Kidney (tissue), 14 donors: ENCODE data around the gene MYH9. TPM values are rescaled to one million over a fixed set of nuclear protein-coding genes. Genes with fewer than 3 reads are reported as not detected.

Experiments used
- DNase-seq, 5 donors: peaks; one replicate each; pipeline ENCODE4 v3.0.0-alpha.2; 2013 to 2020
- FAIRE-seq: peaks from 2 replicates; lab custom pipeline; 2012; peaks lifted over from hg19 to GRCh38; lab: Jason Lieb, UNC
- H3K27ac ChIP-seq, 2 donors: one replicate each; pipeline ENCODE4 v1.7.0; 2013; ENCODE audit warnings: low read depth in 2 of 2, low read length in 2 of 2, inconsistent platforms in 1 of 2
- H3K27me3 ChIP-seq: one replicate; pipeline ENCODE4 v1.7.1; 2013; ENCODE audit warnings: low read length, inconsistent platforms; ENCODE audit not compliant: control insufficient read depth, insufficient read depth
- H3K36me3 ChIP-seq, 3 donors: one replicate each; pipeline versions ENCODE4 v1.7.0 to v1.7.1; 2013; ENCODE audit warnings: low read length in 3 of 3, control low read depth in 1 of 3, inconsistent platforms in 1 of 3; ENCODE audit not compliant: insufficient read depth in 3 of 3, control insufficient read depth in 2 of 3
- H3K4me1 ChIP-seq, 3 donors: one replicate each; pipeline versions ENCODE4 v1.7.0 to v1.7.1; 2013; ENCODE audit warnings: low read length in 3 of 3, inconsistent platforms in 1 of 3, low read depth in 1 of 3; ENCODE audit not compliant: control insufficient read depth in 2 of 3, insufficient read depth in 2 of 3
- H3K4me3 ChIP-seq, 3 donors: one replicate each; pipeline versions ENCODE4 v1.7.0 to v1.8.1; 2013; ENCODE audit warnings: low read length in 3 of 3, control low read depth in 1 of 3, inconsistent platforms in 1 of 3
- H3K9ac ChIP-seq, 3 donors: one replicate each; pipeline versions ENCODE4 v1.7.0 to v1.7.1; 2013; ENCODE audit warnings: low read length in 3 of 3, control low read depth in 1 of 3, inconsistent platforms in 1 of 3
- H3K9me3 ChIP-seq, 3 donors: one replicate each; pipeline versions ENCODE4 v1.7.0 to v1.7.1; 2013; ENCODE audit warnings: low read length in 3 of 3, control low read depth in 1 of 3, inconsistent platforms in 1 of 3; ENCODE audit not compliant: control insufficient read depth in 2 of 3, insufficient read depth in 1 of 3
- intact Hi-C: fragments of 100-400 bp; cut with DNase I; formaldehyde crosslinking; loops from one replicate; pipeline ENCODE4 v1.11.1; 2022
- polyA plus RNA-seq: library from polyadenylated mRNA; stranded (reverse); fragments of 350-450 nt; fragmentation: Illumina TruSeq; extraction: RNeasy Lipid Tissue Mini Kit (QIAGEN cat#74804); gene quantifications from one replicate; pipeline ENCODE4 v1.2.3, GENCODE V29; 2014; ENCODE audit warnings: low read depth, low replicate concordance; ENCODE audit not compliant: insufficient read depth
- total RNA-seq: library from RNA; stranded (reverse); fragmentation: NEBNext Ultra II Directional; extraction: Animal tissue kit (Norgen Biotek cat#: 25700); gene quantifications from one replicate; pipeline ENCODE4 v1.2.1, GENCODE V29; 2021
- TF ChIP-seq, protein P1 (sequence below): IDR thresholded peaks from 3 replicates; pipeline ENCODE4 v1.5.1; 2012; ENCODE audit warnings: mild to moderate bottlenecking, moderate library complexity, borderline replicate concordance; ENCODE audit not compliant: insufficient read depth; ENCODE audit errors: extremely low read depth
- donor health status: control.
- donor health status: control.
- donor health status: control.
- donor health status: control.
- donor health status: control.
- donor health status: DM: yes; HTN: yes; CAD: no.
- donor health status: Normal renal cell carcinoma (clear cell type).

The MYH9 gene
- total and polyA plus RNA-seq, 2 donors from 2014 or later: 85.2 to 655 TPM

DNA sequence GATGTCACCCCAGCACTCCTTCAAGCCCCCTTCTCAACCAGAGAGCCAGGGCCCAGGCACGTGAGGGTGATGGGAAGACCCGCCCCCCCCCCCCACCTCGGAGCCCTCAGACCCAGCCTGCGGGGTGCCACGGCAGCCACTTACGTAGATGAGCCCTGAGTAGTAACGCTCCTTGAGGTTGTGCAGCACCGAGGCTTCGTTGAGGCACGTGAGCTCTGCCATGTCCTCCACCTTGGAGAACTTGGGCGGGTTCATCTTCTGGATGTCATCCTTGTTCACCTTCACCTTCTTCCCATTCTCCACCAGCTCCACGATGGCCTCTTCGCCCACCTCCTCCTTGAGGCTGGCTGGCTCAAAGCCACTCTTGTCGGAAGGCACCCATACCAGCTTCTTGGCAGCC is 39.0 kb downstream of the MYH9 start:
- intact Hi-C loops: no loop called here
- FAIRE-seq: no peak
- no peaks in the 10 kb centered on the region for H3K27me3 ChIP-seq

DNA sequence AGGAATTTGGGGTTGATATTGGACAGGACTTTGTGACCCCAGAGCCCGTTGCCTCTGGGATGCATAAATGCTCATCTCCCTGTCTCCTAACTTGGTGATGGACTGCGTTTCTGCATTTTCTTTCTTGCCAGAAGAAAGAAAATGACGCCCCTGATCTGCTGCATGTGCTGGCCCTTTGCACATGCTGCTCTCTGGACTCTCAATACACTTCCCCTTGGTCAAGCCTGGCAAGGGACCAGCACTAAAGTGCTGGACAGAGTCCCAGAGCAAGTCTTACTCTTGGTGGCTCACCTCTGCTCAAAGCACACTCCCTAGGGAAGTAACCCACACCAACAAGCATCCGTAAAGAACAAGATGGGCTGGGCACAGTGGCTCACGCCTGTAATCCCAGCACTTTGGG is 40.7 kb downstream of the MYH9 start:
- H3K36me3 ChIP-seq: peaks cover 3 to 29% (median 16%) of the 10 kb centered on the region in 3 donors

More for the DNA sequence above, 39.0 kb downstream of the MYH9 start:
- peak overlapping the region in 1 of 2 donors; percentile 26 for H3K27ac ChIP-seq
- H3K36me3 ChIP-seq: peaks cover 2 to 25% (median 12%) of the 10 kb centered on the region in 3 donors
- TF ChIP-seq, protein P1, sequence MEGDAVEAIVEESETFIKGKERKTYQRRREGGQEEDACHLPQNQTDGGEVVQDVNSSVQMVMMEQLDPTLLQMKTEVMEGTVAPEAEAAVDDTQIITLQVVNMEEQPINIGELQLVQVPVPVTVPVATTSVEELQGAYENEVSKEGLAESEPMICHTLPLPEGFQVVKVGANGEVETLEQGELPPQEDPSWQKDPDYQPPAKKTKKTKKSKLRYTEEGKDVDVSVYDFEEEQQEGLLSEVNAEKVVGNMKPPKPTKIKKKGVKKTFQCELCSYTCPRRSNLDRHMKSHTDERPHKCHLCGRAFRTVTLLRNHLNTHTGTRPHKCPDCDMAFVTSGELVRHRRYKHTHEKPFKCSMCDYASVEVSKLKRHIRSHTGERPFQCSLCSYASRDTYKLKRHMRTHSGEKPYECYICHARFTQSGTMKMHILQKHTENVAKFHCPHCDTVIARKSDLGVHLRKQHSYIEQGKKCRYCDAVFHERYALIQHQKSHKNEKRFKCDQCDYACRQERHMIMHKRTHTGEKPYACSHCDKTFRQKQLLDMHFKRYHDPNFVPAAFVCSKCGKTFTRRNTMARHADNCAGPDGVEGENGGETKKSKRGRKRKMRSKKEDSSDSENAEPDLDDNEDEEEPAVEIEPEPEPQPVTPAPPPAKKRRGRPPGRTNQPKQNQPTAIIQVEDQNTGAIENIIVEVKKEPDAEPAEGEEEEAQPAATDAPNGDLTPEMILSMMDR: no peak
- no peak overlapping the region for H3K9ac ChIP-seq
- DNase-seq: no peak
- H3K4me1 ChIP-seq: peaks cover 3 to 37% (median 37%) of the 10 kb centered on the region in 3 donors
- no peak overlapping the region for H3K4me3 ChIP-seq
- no peaks in the 10 kb centered on the region for H3K9me3 ChIP-seq

DNA sequence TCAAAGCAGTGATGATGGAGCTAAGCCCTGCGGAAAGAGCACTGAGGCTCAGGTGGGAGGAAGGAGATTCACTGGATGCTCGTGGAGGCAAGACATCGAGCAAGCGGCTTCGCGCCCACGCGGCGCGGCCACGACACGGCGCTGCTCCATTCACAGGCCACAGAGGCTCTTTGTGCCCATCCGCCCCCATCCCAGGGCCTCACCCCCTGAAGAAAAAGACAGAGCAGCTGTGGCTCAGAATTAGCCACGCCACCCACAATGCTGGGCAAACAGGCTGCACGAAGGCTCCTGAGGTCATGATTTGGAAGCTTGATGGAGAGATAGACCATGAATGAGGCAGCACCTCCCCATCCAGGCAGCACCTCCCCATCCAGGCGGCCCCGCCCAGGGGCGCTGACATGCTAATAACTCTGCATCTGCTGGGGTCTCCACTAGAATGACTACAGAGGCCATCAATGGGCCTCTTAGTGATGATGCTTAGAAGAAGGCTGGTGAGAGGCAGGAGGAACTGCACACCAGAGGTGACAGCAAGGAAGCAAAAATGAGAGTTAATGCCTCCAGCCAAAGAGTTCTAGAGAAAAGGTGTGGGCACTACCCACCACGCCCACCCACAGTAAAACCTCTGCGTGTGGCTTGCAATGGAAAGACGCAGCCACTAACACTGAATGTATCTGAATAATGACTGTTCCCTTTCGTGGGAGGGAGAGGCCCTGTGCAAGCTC is 43.5 kb downstream of the MYH9 start:
- Histone ChIP-seq H3K27ac (peak overlapping the region in 1 of 2 donors; percentile 17), H3K4me3 (no peak overlapping the region), H3K9ac (peak overlapping the region in 1 of 3 donors; percentile 32), H3K4me1 (peaks cover 0 to 18% (median 18%) of the 10 kb centered on the region in 3 donors), H3K36me3 (peaks cover 6 to 53% (median 25%) of the 10 kb centered on the region in 3 donors), H3K27me3 (no peaks in the 10 kb centered on the region), H3K9me3 (no peaks in the 10 kb centered on the region)
- TF ChIP-seq, protein P1: no peak
- DNase-seq (no peak), FAIRE-seq (no peak)
- intact Hi-C loops: no loop called here

More for the DNA sequence above, 40.7 kb downstream of the MYH9 start:
- no peak overlapping the region for H3K4me3 ChIP-seq
- peak overlapping the region in 1 of 2 donors; percentile 22 for H3K27ac ChIP-seq
- no peak overlapping the region for H3K9ac ChIP-seq
- intact Hi-C loops: no loop called here
- peaks cover 1 to 31% (median 28%) of the 10 kb centered on the region in 3 donors for H3K4me1 ChIP-seq
- H3K27me3 ChIP-seq: no peaks in the 10 kb centered on the region
- no peak for DNase-seq
- FAIRE-seq: no peak
- TF ChIP-seq, protein P1: no peak
- H3K9me3 ChIP-seq: no peaks in the 10 kb centered on the region
